K562 (cell line): ENCODE measurements around the gene PDCL3. TPM values are rescaled to one million over a fixed set of nuclear protein-coding genes. Genes with fewer than 3 reads are reported as not detected.

Experiments used
- ATAC-seq: fragments of 200-7000 bp; cut with Tn5 transposase; 3 replicates; pipeline ENCODE4 v1.9.1; 2020; ENCODE audit warnings: moderate library complexity
- BruUV-seq: library from RNA; stranded (reverse); fragments of 400-500 nt; replicated peaks from 2 replicates; lab custom pipeline; 2021; lab: Mats Ljungman, UMichigan
- CTCF ChIA-PET: fragments of 300-600 bp; formaldehyde crosslinking; extraction: SDS; loops from one replicate; lab custom pipeline; 2021; ENCODE audit warnings: low intra/inter-chr PET ratio; lab: Yijun Ruan, JAX
- POLR2A ChIA-PET: fragments of 300-600, 350-650 bp; sonication (Branson Sonifier 250); formaldehyde crosslinking; extraction: SDS; loops from one replicate; lab custom pipeline; 2021; ENCODE audit warnings: antibody characterized with exemption, inconsistent platforms; lab: Yijun Ruan, JAX
- DNase-seq, 4 experiments: peaks; one replicate each; pipeline versions ENCODE4 v3.0.0 to v3.0.0-alpha.2; 2011 to 2018; ENCODE audit warnings: low spot score in 3 of 4, mixed read lengths in 3 of 4; ENCODE audit errors: extremely low read depth in 1 of 4
- FAIRE-seq: peaks from 2 replicates; lab custom pipeline; 2011; peaks lifted over from hg19 to GRCh38; lab: Jason Lieb, UNC
- H2AFZ ChIP-seq: 2 replicates; pipeline ENCODE4 v1.6.0; 2011; ENCODE audit warnings: low read depth, low read length, control low read depth, inconsistent platforms
- H3K27ac ChIP-seq: fragments of 200-600 bp; 3 replicates; pipeline ENCODE4 v1.8.0; 2011; ENCODE audit warnings: low read depth, mild to moderate bottlenecking, control low read depth, inconsistent platforms, low read length, moderate library complexity, mixed read lengths; ENCODE audit errors: extremely low read depth
- H3K27me3 ChIP-seq, 2 experiments: fragments of 300-600 bp in 1 of 2; 2 replicates in 1 of 2; 3 replicates in 1 of 2; pipeline versions ENCODE4 v1.6.0 to v1.8.0; 2011; ENCODE audit warnings: inconsistent platforms in 2 of 2, low read length in 2 of 2, mild to moderate bottlenecking in 1 of 2, mixed read lengths in 1 of 2, moderate library complexity in 1 of 2; ENCODE audit not compliant: control insufficient read depth in 2 of 2, insufficient read depth in 2 of 2
- H3K36me3 ChIP-seq: fragments of 300-600 bp; 3 replicates; pipeline ENCODE4 v1.8.0; 2011; ENCODE audit warnings: mild to moderate bottlenecking, low read length, inconsistent platforms; ENCODE audit not compliant: control insufficient read depth, insufficient read depth
- H3K4me1 ChIP-seq, 2 experiments: fragments of 200-600 bp in 1 of 2; replicated peaks in 1 of 2; 2 replicates in 1 of 2; 3 replicates in 1 of 2; pipeline versions ENCODE4 v1.5.1 to v1.8.0; 2011; ENCODE audit warnings: inconsistent platforms in 2 of 2, low read length in 2 of 2, mild to moderate bottlenecking in 1 of 2, mixed read lengths in 1 of 2, moderate library complexity in 1 of 2; ENCODE audit not compliant: control insufficient read depth in 2 of 2, insufficient read depth in 2 of 2
- H3K4me2 ChIP-seq: 2 replicates; pipeline ENCODE4 v1.6.1; 2011; ENCODE audit warnings: low read length, control low read depth, inconsistent platforms, mixed read lengths; ENCODE audit not compliant: insufficient read depth
- H3K4me3 ChIP-seq: fragments of 200-600 bp; sonication (generic), shearing (Covaris generic); 2 replicates; pipeline ENCODE4 v1.5.1; 2016; ENCODE audit warnings: control low read depth, inconsistent platforms
- H3K79me2 ChIP-seq: fragments of 200-600 bp; 3 replicates; pipeline ENCODE4 v1.8.0; 2011; ENCODE audit warnings: low read length, inconsistent platforms; ENCODE audit not compliant: control insufficient read depth, insufficient read depth
- H3K9ac ChIP-seq, 2 experiments: 2 replicates each; pipeline versions ENCODE4 v1.6.0 to v1.6.1; 2011; ENCODE audit warnings: low read depth in 2 of 2, low read length in 2 of 2, control low read depth in 1 of 2, inconsistent platforms in 1 of 2, mild to moderate bottlenecking in 1 of 2, mixed read lengths in 1 of 2; ENCODE audit not compliant: insufficient read depth in 1 of 2
- H3K9me1 ChIP-seq: one replicate; pipeline ENCODE4 v1.6.0; 2011; ENCODE audit warnings: inconsistent platforms, mild to moderate bottlenecking, low read length, moderate library complexity; ENCODE audit not compliant: control insufficient read depth, insufficient read depth
- H3K9me3 ChIP-seq: replicated peaks from 2 replicates; pipeline ENCODE4 v1.5.1; 2011; ENCODE audit warnings: low read depth, low read length, inconsistent platforms; ENCODE audit not compliant: control insufficient read depth, insufficient read depth
- H4K20me1 ChIP-seq: replicated peaks from 2 replicates; pipeline ENCODE4 v1.6.1; 2011; ENCODE audit warnings: low read length, inconsistent platforms, mixed read lengths; ENCODE audit not compliant: control insufficient read depth, insufficient read depth
- C11orf30 ChIP-seq: fragments of 450-650 bp; IDR thresholded peaks from 2 replicates; pipeline ENCODE4 v1.6.1; 2016; ENCODE audit warnings: low read depth, mild to moderate bottlenecking
- CAMTA2 ChIP-seq: fragments of 250-450 bp; sonication (Bioruptor Pico); conservative IDR thresholded peaks from 2 replicates; pipeline ENCODE4 v1.5.1; 2022
- CBX1 ChIP-seq: sonication (generic); IDR thresholded peaks from 2 replicates; pipeline ENCODE4 v1.6.1; 2016; ENCODE audit warnings: antibody characterized with exemption, low read depth, mild to moderate bottlenecking
- MAFG ChIP-seq: fragments of 450-650 bp; conservative IDR thresholded peaks from 2 replicates; pipeline ENCODE4 v1.6.1; 2016; ENCODE audit warnings: missing genetic modification characterization, missing compliant biosample characterization
- ZNF316 ChIP-seq: fragments of 450-650 bp; IDR thresholded peaks from 2 replicates; pipeline ENCODE4 v1.6.1; 2016
- ZNF586 ChIP-seq: fragments of 450-650 bp; formaldehyde crosslinking; conservative IDR thresholded peaks from 2 replicates; pipeline ENCODE4 v1.4.0; 2020; ENCODE audit warnings: mild to moderate bottlenecking, moderate library complexity
- WGBS: fragments of 100-300 bp; shearing (Covaris generic); methylation state at CpG from one replicate; pipeline ENCODE4 v1.1.6; 2016; ENCODE audit warnings: low coverage, mixed read lengths; ENCODE audit not compliant: insufficient coverage; ENCODE audit errors: missing lambda C conversion rate; 5-methylcytosine and 5-hydroxymethylcytosine counted together
- in situ Hi-C: fragments of 300-500 bp; cut with MboI; formaldehyde crosslinking; loops from 4 replicates; pipeline ENCODE4 v1.15.0; 2018; ENCODE audit warnings: inconsistent platforms, mixed read lengths
- intact Hi-C: fragments of 100-400 bp; cut with micrococcal nuclease; formaldehyde crosslinking; loops from 2 replicates; pipeline ENCODE4 v1.14.2; 2022
- polyA plus RNA-seq, 8 experiments: library from polyadenylated mRNA; depleted of rRNA in 4 of 8; stranded (reverse) in 5 of 8; unstranded in 3 of 8; fragments of >200 nt; fragmentation: Nextera tagmentation in 2 of 8; fragmentation: Illumina TruSeq in 1 of 8; extraction: Ambion mirVana in 2 of 8; extraction: Trizol in 1 of 8; gene quantifications; 2 replicates each; pipeline versions ENCODE4 v1.2.1 to v1.2.3, GENCODE V29; 2011 to 2014; ENCODE audit warnings: inconsistent platforms in 1 of 8, missing spikeins in 1 of 8
- total RNA-seq, 7 experiments: library from RNA; depleted of rRNA in 6 of 7; stranded (reverse); fragments of >200 nt in 6 of 7; fragmentation: Illumina TruSeq in 2 of 7; extraction: Trizol in 2 of 7; gene quantifications; 2 replicates each; pipeline versions ENCODE4 v1.2.1 to v1.2.3, GENCODE V29; 2011 to 2021; ENCODE audit warnings: low replicate concordance in 1 of 7

The PDCL3 gene
- total and polyA plus RNA-seq, 9 of the 15 experiments (the other 6 are each of a cell fraction or from before 2014, with no cell fraction given): 16.6 to 76.7 (median 26.9) TPM

GRCh38 chr2:100542418-100542817 lies 20.4 kb upstream of the PDCL3 start:
- Histone ChIP-seq H3K4me1 (no peaks in the 10 kb centered on the region; a peak in 2 of 5 replicates), H4K20me1 (no peaks in the 10 kb centered on the region), H3K9me3 (no peaks in the 10 kb centered on the region), H3K27ac (no peak overlapping the region), H3K36me3 (no peaks in the 10 kb centered on the region), H3K27me3 (no peaks in the 10 kb centered on the region; a peak in 3 of 5 replicates), H2AFZ (no peak overlapping the region), H3K79me2 (no peaks in the 10 kb centered on the region), H3K9me1 (no peaks in the 10 kb centered on the region), H3K4me3 (no peak overlapping the region), H3K4me2 (no peak overlapping the region), H3K9ac (no peak overlapping the region)
- intact Hi-C loops: no loop called here
- TF ChIP-seq ZNF316 (peak; percentile 77), C11orf30 (peak; percentile 47; the same call in 1 of the 2 replicates), ZNF586 (CRISPR knock-in tag) (no peak)
- WGBS: 59% methylated on average over 6 of the region's 6 CpGs
- ChIA-PET CTCF (no interaction called here), POLR2A (interaction anchor here (0.7 kb wide), 1 partner anchor 71 kb away, joined by 3 read pairs; no protein-coding TSS in a partner anchor)
- DNase-seq (no peak), FAIRE-seq (no peak), ATAC-seq (no peak)
- in situ Hi-C loops: no loop called here
- BruUV-seq: no TSS peak

DNA sequence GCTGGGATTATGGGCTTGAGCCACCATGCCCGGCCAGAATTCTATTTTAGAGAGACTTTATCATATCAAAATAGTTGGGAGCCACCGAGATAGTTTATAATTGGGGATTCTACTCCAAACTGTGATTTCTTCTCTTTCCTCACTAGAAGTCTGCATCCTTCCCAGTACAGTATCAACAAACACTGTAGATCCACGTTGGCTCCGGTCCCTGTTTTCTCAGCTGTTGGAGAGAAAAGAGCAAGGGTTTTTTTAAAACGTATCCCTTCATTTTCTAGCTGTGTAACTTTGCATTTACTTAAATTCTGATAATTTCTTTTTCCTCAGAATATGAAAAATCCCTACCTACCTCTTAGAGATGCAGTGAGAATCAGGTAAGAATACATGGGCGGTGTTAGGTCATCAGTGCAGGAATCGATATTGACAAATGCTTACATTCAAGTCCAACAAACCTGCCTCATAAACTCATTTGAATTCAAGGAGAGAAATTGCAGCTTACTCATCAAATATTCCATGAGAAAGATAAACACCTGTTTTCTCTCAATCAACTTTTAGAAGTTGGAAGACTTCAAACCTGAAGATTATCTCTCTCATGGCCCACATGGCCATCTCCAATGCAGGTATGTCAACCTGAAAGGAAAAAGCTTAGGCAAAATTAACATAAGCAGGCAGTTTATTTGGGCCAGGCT lies 17.7 kb upstream of the PDCL3 start:
- BruUV-seq: no TSS peak
- Histone ChIP-seq H4K20me1 (no peaks in the 10 kb centered on the region), H3K79me2 (no peaks in the 10 kb centered on the region), H3K27me3 (no peaks in the 10 kb centered on the region; a peak in 4 of 5 replicates), H3K4me2 (no peak overlapping the region), H3K36me3 (no peaks in the 10 kb centered on the region), H3K27ac (no peak overlapping the region), H2AFZ (no peak overlapping the region), H3K4me3 (no peak overlapping the region), H3K9ac (no peak overlapping the region)
- CTCF ChIA-PET: no interaction called here
- ATAC-seq (no peak), FAIRE-seq (no peak)
- 2% methylated on average over 7 of the region's 7 CpGs for WGBS
- intact Hi-C loops: no loop called here
- TF ChIP-seq MAFG (0 out of 2 replicates have a peak, but pooled peaks have one; percentile 20), ZNF316 (peak; percentile 39; the same call in 1 of the 2 replicates), CBX1 (no peak), C11orf30 (0 out of 2 replicates have a peak, but pooled peaks have one; percentile 26), CAMTA2 (CRISPR knock-in tag) (no peak)
- TF ChIP-seq, all 486 proteins: peak for 3
- in situ Hi-C loops: no loop called here
- Histone ChIP-seq H3K4me1 (no peaks in the 10 kb centered on the region), H3K9me3 (no peaks in the 10 kb centered on the region), H3K9me1 (no peaks in the 10 kb centered on the region)
- POLR2A ChIA-PET: interaction anchor here (1.3 kb wide), 1 partner anchor 12 kb away, joined by 4 read pairs; no protein-coding TSS in a partner anchor
- no peak for DNase-seq
